OCI-LY3 (cell line): ENCODE data around the gene ZFP37.
"Not testable (repeated sequence)": the region's sequence is repeated elsewhere in the genome, so short reads cannot be mapped to it uniquely, and the experiment has no call there.

Source experiments
- H2AFZ ChIP-seq: fragments of 200-600, 300-600 bp; shearing (Covaris generic); 2 replicates; pipeline ENCODE4 v1.6.0; 2014; ENCODE audit warnings: antibody characterized with exemption, low read depth, low read length
- H3K27ac ChIP-seq: fragments of 200-600, 300-600 bp; sonication (generic); 2 replicates; pipeline ENCODE4 v1.5.1; 2014; ENCODE audit warnings: mild to moderate bottlenecking, low read length, moderate library complexity, mixed read lengths
- H3K27me3 ChIP-seq: fragments of 200-600, 300-600 bp; sonication (generic); 2 replicates; pipeline ENCODE4 v1.6.1; 2014; ENCODE audit warnings: low read depth, low read length, mixed read lengths
- H3K36me3 ChIP-seq: fragments of 200-600, 300-600 bp; sonication (generic); replicated peaks from 2 replicates; pipeline ENCODE3; 2014; ENCODE audit warnings: low read depth, low read length, mixed read lengths
- H3K4me1 ChIP-seq: fragments of 300-600, 200-600 bp; sonication (generic); 2 replicates; pipeline ENCODE4 v1.6.1; 2014; ENCODE audit warnings: low read length, mixed read lengths
- H3K4me2 ChIP-seq: fragments of 200-600, 300-600 bp; sonication (generic); 2 replicates; pipeline ENCODE4 v1.6.1; 2014; ENCODE audit warnings: low read length, mixed read lengths
- H3K4me3 ChIP-seq: fragments of 300-600, 200-600 bp; sonication (generic); 2 replicates; pipeline ENCODE4 v1.5.1; 2014; ENCODE audit warnings: antibody characterized with exemption, mild to moderate bottlenecking, low read length, moderate library complexity
- H3K79me2 ChIP-seq: fragments of 300-600, 200-600 bp; shearing (Covaris generic); 2 replicates; pipeline ENCODE4 v1.6.1; 2014; ENCODE audit warnings: mild to moderate bottlenecking, low read length, mixed read lengths
- H3K9ac ChIP-seq: fragments of 300-600, 200-600 bp; shearing (Covaris generic); 2 replicates; pipeline ENCODE4 v1.6.0; 2014; ENCODE audit warnings: mild to moderate bottlenecking, low read length, moderate library complexity
- H3K9me3 ChIP-seq: fragments of 200-600, 300-600 bp; shearing (Covaris generic); 2 replicates; pipeline ENCODE4 v1.6.1; 2014; ENCODE audit warnings: low read length, mixed read lengths; ENCODE audit not compliant: insufficient read depth
- H4K20me1 ChIP-seq: fragments of 200-600, 300-600 bp; sonication (generic); 2 replicates; pipeline ENCODE4 v1.6.1; 2016; ENCODE audit warnings: low read length, mixed read lengths; ENCODE audit not compliant: insufficient read depth
- EZH2phosphoT487 ChIP-seq: fragments of 200-600 bp; shearing (Covaris generic); IDR thresholded peaks from 2 replicates; pipeline ENCODE4 v1.6.1; 2018; ENCODE audit warnings: antibody characterized with exemption, mixed run types, low read depth
- TF ChIP-seq, protein P1 (sequence below): fragments of 200-600, 300-600 bp; sonication (generic); IDR thresholded peaks from 2 replicates; pipeline ENCODE4 v1.5.1; 2014; ENCODE audit warnings: antibody characterized with exemption, low read length, low read depth

ZFP37 gene

DNA sequence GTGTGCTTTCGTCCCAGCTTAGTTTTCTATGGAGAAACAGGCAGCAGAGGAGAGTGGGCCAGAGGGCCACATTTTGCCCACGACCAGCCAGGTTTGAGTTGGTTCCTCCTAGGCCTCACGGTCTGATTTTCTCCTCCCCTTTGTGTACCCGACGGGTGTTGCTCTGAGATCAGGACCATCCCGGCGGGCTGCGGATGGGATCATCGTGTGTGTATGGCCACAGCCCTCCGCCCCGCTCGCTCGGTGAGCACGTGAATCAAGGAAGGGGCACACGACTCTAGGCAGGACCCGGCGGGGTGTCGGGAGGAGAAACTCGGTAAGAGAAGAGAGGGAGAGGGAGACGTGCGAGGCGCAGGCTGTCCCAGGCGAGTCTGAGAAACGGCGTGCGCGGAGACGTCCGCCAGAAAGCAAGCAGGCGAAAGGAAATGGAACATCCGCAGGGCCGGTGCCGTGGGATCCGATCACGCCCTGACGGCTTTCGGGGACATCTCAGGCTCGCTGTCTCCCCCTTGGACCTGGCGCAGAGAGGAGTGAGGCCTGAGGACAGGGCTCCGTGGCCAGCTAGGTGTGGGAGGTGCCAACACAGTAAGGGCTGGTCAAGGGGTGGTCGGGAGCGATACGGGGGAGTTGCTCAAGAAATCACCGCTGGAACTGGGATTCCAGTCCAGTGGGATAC is 5.9 kb upstream of the ZFP37 start:
- not testable (repeated sequence) for H3K27me3 ChIP-seq, H3K4me1 ChIP-seq

GRCh38 chr9:113061072-113061850 is 4.7 kb upstream of the ZFP37 start:
- H3K9ac ChIP-seq, H3K36me3 ChIP-seq, H2AFZ ChIP-seq, H3K27me3 ChIP-seq, H3K79me2 ChIP-seq, H4K20me1 ChIP-seq, H3K4me3 ChIP-seq, H3K9me3 ChIP-seq, H3K4me2 ChIP-seq, H3K27ac ChIP-seq, H3K4me1 ChIP-seq: not testable (repeated sequence)

More for the DNA sequence above, 5.9 kb upstream of the ZFP37 start:
- H3K9me3 ChIP-seq, H2AFZ ChIP-seq, H3K4me2 ChIP-seq, H3K4me3 ChIP-seq, H3K9ac ChIP-seq, H3K27ac ChIP-seq, H3K79me2 ChIP-seq, H3K36me3 ChIP-seq, H4K20me1 ChIP-seq: not testable (repeated sequence)

DNA sequence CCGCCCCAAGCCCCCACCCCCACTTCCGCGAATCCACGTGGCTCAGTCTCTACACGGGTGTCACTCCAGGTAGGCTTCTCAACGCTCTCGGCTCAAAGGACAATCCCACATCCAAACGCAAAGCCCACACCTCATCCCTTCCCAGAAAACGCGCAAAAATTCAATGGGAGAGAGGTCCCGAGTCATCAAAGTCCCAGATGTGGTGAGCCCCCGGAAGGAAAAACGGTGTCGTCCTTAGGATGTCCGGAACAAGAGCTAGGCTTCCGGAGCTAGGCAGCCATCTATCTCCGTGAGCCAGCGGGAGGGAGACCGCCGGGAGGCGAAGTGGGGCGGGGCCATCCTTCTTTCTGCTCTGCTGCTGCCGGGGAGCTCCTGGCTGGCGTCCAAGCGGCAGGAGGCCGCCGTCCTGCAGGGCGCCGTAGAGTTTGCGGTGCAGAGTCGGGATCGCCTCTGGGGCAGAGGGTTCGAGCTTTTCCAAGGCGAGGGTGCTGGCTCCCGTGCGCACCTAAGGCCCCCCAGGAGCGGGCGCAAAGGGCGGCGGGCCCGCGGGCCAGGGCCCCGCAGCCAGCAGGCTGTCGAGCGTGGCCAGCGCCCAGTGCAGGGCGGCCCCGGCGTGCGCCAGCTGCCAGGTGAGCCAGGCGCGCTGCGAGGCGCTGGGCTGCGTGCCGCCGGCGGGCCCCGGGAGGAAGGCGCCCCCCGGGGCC is 3.2 kb upstream of the ZFP37 start:
- H3K4me2 ChIP-seq, H3K4me1 ChIP-seq, H3K36me3 ChIP-seq, H4K20me1 ChIP-seq, H2AFZ ChIP-seq, H3K9me3 ChIP-seq, H3K9ac ChIP-seq, H3K27ac ChIP-seq, H3K27me3 ChIP-seq, H3K4me3 ChIP-seq: not testable (repeated sequence)
- H3K79me2 ChIP-seq, result peaks cover 15% of the 10 kb centered on the region

DNA sequence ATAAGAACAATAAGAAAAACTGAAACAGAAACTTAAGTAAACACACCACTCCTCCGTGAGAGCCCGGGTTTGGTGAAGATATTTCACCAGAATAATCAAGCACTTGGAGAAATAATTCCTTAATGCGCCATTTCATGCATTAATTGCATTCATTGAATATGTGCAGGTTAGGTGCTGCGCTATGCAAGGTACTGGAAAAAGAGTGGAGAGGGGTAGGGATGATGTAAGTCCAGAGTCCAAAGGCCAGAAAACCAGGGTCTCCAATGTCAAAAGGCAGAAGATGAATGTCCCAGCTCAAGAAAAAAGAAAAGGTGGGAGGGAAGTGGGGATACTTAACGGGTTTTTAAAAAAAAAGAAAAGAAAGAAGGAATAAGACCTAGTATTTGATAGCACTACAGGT is 669 bp upstream of the ZFP37 start:
- H3K9me3 ChIP-seq, result peaks cover 25% of the 10 kb centered on the region
- H3K79me2 ChIP-seq, result peaks cover 18% of the 10 kb centered on the region
- H2AFZ ChIP-seq, result peak overlapping the region; percentile 91
- peaks cover 9% of the 10 kb centered on the region for H3K4me1 ChIP-seq
- H3K9ac ChIP-seq, result peak overlapping the region; percentile 93
- no peaks in the 10 kb centered on the region for H4K20me1 ChIP-seq
- H3K27me3 ChIP-seq, result no peaks in the 10 kb centered on the region
- H3K4me3 ChIP-seq, result peak overlapping the region; percentile 99
- H3K27ac ChIP-seq, result no peak overlapping the region
- TF ChIP-seq EZH2phosphoT487, result no peak
- TF ChIP-seq, protein P1, sequence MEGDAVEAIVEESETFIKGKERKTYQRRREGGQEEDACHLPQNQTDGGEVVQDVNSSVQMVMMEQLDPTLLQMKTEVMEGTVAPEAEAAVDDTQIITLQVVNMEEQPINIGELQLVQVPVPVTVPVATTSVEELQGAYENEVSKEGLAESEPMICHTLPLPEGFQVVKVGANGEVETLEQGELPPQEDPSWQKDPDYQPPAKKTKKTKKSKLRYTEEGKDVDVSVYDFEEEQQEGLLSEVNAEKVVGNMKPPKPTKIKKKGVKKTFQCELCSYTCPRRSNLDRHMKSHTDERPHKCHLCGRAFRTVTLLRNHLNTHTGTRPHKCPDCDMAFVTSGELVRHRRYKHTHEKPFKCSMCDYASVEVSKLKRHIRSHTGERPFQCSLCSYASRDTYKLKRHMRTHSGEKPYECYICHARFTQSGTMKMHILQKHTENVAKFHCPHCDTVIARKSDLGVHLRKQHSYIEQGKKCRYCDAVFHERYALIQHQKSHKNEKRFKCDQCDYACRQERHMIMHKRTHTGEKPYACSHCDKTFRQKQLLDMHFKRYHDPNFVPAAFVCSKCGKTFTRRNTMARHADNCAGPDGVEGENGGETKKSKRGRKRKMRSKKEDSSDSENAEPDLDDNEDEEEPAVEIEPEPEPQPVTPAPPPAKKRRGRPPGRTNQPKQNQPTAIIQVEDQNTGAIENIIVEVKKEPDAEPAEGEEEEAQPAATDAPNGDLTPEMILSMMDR, result no peak
- peaks cover 32% of the 10 kb centered on the region for H3K36me3 ChIP-seq
- peak overlapping the region; percentile 62 for H3K4me2 ChIP-seq

- Histone ChIP-seq H3K4me3 (no peak overlapping the region), H3K27me3 (no peaks in the 10 kb centered on the region), H3K9me3 (peaks cover 84% of the 10 kb centered on the region), H3K9ac (no peak overlapping the region), H3K4me1 (no peaks in the 10 kb centered on the region), H2AFZ (no peak overlapping the region), H3K79me2 (no peaks in the 10 kb centered on the region), H3K27ac (no peak overlapping the region), H3K4me2 (no peak overlapping the region), H3K36me3 (peaks cover 72% of the 10 kb centered on the region), H4K20me1 (no peaks in the 10 kb centered on the region)
- no peak for TF ChIP-seq EZH2phosphoT487
- TF ChIP-seq, protein P1, result no peak
These were observed 13.5 kb downstream of the ZFP37 start for GRCh38 chr9:113042884-113043657.
